IgD-negative memory B cell (primary cell): ENCODE results near the gene ANTXRL. TPM values are rescaled to one million over a fixed set of nuclear protein-coding genes. Genes with fewer than 3 reads are reported as not detected.
"Not testable (repeated sequence)": the region's sequence is repeated elsewhere in the genome, so short reads cannot be mapped to it uniquely, and the experiment has no call there.

Experiments used
- H3K27ac Mint-ChIP-seq, 3 donors: one replicate each; pipeline ENCODE4 v1.8.0; 2020 to 2022; ENCODE audit warnings: mild to moderate bottlenecking in 3 of 3, mixed read lengths in 3 of 3, moderate library complexity in 1 of 3
- H3K27me3 Mint-ChIP-seq: one replicate; pipeline ENCODE4 v1.8.0; 2021; ENCODE audit warnings: mixed read lengths
- H3K36me3 Mint-ChIP-seq: one replicate; pipeline ENCODE4 v1.8.0; 2020; ENCODE audit warnings: mild to moderate bottlenecking, mixed read lengths
- H3K4me1 Mint-ChIP-seq, 3 donors: one replicate each; pipeline ENCODE4 v1.8.0; 2020 to 2022; ENCODE audit warnings: mixed read lengths in 3 of 3, mild to moderate bottlenecking in 1 of 3
- H3K4me3 Mint-ChIP-seq, 4 donors: one replicate each; pipeline ENCODE4 v1.8.0; 2020 to 2022; ENCODE audit warnings: mild to moderate bottlenecking in 4 of 4, mixed read lengths in 4 of 4, moderate library complexity in 3 of 4
- H3K9me3 Mint-ChIP-seq, 3 donors: one replicate each; pipeline ENCODE4 v1.8.0; 2020 to 2021; ENCODE audit warnings: mixed read lengths in 3 of 3, mild to moderate bottlenecking in 1 of 3
- polyA plus RNA-seq: library from polyadenylated mRNA; unstranded; fragments of 300-500 nt; fragmentation: Illumina TruSeq; gene quantifications from one replicate; pipeline ENCODE4 v1.2.3, GENCODE V29; 2021

Gene ANTXRL
- not detected for polyA plus RNA-seq

DNA sequence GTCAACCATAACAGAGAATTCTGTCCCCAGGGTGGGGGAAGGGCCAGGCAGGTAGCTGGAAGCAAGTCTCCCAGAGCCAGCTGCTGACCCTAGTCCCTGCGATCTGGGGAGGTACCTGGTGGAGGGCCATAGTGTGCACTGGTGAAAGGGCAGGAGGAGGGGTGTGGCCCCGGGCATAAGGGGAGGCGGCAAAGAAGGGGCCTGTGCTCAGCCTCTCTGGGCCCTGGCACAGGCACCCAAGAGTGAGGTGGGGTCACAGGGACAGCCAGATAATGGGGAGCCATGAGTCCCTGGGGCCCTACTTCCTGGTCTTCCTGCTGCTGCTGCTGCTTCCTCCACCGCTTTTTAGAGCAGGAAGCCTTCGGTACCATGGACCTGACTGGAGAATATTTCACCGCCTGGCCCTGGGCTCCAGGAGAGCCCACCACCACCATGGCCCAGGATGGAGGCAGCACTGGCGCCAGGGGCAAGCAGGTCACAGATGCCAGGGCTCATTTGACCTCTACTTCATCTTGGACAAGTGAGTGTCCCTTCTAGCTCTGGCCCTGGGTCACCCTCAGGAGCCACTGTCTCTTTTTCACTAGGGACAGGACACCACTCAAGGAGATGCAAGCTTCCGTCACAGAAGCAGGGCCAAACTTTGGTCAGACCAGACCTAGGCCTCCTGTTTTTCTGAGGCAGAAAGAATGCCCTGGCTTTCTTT lies at the start of gene ANTXRL:
Gene ANTXRL, plus strand, starts transcription at position 7 of the 703 bp plus-strand sequence. Its CDS starts 266 bp downstream, at position 273.
- Mint-ChIP-seq H3K36me3 (no peaks in the 10 kb centered on the region), H3K4me3 (peak within 1 kb of the TSS in 3 of 4 donors; percentile 11 to 71 (median 64)), H3K9me3 (peaks cover 0 to 2% (median 0%) of the 10 kb centered on the region in 3 donors), H3K27me3 (peaks cover 13% of the 10 kb centered on the region), H3K27ac (no peak within 1 kb of the TSS), H3K4me1 (peaks cover 4 to 8% (median 7%) of the 10 kb centered on the region in 3 donors)

DNA sequence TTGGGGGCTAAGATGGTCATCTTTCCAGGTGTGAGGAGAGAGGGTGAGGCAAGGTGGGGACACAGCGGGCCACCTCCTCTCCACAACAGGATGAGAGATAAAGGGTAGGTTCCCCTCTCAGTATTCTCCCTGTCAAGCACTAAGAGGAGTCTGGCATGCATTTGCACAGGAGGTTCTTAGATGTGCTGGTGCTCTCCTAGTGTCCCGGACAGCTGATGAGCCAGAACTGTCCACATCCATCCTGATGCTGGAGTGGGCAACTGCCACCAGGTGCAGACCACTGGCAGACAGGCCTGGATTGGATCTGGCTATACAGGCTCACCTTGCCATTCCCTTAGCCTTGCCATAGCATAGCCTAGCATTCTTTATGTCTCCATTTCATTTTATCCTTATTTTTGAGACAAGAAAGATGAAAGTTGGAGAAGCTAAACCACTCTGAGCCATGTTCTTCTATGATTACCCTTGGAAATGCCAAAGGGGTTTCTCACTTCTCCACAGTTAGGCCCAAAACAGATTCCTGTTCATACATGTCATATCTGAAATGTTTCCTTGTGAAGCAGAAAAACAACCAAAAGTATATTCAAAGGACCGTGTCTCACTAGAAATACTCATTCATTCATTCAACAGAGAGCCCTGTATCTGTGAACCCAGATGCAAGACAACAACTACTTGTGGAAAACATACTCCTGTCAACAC lies 48.8 kb upstream of the ANTXRL start:
- H3K36me3 Mint-ChIP-seq = peaks cover 3% of the 10 kb centered on the region
- H3K9me3 Mint-ChIP-seq = peaks cover 0 to 14% (median 4%) of the 10 kb centered on the region in 3 donors
- H3K27me3 Mint-ChIP-seq = peaks cover 2% of the 10 kb centered on the region
- no peaks in the 10 kb centered on the region for H3K4me1 Mint-ChIP-seq
- no peak overlapping the region for H3K4me3 Mint-ChIP-seq
- no peak overlapping the region for H3K27ac Mint-ChIP-seq

DNA sequence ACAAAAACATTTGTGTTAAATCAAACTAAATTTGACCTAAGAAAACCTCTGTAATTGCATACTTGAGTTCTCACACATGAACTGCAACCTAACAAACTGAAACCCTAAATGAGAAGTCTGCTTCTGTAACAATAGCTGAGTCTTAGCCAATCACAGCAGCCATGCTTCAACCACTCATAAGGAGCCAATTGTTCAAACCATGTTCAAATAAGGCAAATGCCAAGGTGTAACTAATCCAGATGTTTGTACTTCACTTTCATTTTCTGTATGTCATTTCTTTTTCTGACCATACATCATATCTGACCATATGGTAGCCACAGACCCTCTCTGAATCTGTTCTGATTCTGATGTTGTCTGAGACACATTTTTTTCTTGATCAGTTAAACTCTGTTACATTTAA lies 47.5 kb upstream of the ANTXRL start:
- no peaks in the 10 kb centered on the region for H3K4me1 Mint-ChIP-seq

DNA sequence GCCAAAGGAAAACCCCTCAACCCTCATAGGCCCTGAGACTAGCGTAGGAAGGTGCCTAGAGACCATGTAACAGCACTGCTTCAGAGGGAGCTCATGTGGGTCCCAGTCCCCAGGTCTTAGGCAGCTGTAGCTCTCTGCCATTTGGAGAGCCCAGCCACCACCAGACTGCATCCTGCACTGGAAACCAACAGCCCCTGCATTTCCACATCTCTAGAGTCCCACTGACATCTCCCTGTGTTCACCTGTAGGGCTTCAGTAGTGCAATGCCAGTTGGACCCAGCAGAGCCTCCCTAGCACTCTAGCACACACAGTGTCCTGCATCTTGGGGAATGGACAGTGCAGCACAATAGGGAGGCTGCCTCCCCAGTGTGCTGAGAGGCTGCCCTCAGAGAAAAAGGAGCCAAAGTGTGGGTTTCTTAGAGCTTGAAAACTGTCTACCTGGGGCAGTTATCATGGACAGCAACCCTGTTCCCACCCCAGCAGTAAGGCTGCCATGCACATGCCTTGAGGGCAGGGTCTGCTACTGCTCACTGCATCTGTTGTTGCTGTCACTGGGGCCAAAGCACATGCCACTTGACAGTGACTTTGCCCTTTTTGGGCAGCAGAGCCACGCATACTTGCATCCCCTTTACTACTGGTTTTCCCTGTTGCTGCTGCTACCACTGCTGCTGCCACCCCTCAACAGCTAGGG lies 46.7 kb upstream of the ANTXRL start:
- H3K36me3 Mint-ChIP-seq = peaks cover 3% of the 10 kb centered on the region
- peaks cover 2% of the 10 kb centered on the region for H3K27me3 Mint-ChIP-seq
- H3K4me3 Mint-ChIP-seq = no peak overlapping the region
- H3K4me1 Mint-ChIP-seq = no peaks in the 10 kb centered on the region
- H3K9me3 Mint-ChIP-seq = peaks cover 2 to 20% (median 4%) of the 10 kb centered on the region in 3 donors
- no peak overlapping the region for H3K27ac Mint-ChIP-seq

More for the DNA sequence above, 47.5 kb upstream of the ANTXRL start:
- H3K4me3 Mint-ChIP-seq = no peak overlapping the region
- no peak overlapping the region for H3K27ac Mint-ChIP-seq
- H3K27me3 Mint-ChIP-seq = peaks cover 2% of the 10 kb centered on the region
- H3K9me3 Mint-ChIP-seq = peaks cover 2 to 20% (median 4%) of the 10 kb centered on the region in 3 donors
- H3K36me3 Mint-ChIP-seq = peaks cover 3% of the 10 kb centered on the region

DNA sequence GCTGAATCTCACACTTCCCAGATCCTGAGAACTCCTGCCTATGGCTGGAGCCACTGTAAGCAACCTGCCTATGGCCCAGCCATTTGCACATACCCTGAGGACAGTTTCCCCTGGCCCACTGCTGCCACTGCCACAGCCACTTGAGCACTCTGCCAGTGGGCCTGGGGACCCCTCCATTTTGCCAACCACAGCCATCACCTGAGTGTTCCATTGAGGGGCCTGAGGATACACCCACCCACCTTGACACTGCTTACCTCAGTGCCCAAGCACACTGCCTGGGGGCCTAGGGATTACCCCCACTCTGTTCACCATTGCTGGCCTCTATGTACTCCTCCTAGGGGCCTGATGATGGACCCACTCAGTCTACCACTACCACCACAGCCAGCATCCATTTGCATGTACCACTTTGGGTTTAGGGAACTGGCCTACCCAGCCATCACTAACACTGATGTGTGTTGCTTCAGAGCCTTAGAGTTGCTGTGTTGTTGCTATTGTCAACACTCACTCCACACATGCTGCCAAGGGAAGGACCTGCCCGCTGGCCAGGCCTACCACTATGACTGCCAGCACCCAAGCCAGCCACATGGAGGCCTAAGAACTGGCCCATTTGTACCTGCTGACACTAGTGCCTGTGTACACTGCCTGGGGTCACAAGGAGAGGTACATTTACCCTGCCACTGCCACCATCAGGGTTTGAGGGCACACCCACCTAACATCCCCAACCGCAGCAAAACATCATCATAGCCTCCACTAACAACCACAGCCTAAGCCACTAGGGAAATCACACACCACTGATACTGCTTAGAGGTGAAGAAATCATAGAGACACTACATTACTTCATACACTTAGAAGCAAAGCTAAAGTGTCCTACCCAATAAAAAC lies 45.9 kb upstream of the ANTXRL start:
- Mint-ChIP-seq H3K27me3 (peaks cover 2% of the 10 kb centered on the region), H3K36me3 (peaks cover 3% of the 10 kb centered on the region), H3K4me1 (no peaks in the 10 kb centered on the region), H3K4me3 (no peak overlapping the region), H3K9me3 (peaks cover 2 to 20% (median 4%) of the 10 kb centered on the region in 3 donors), H3K27ac (peak overlapping the region in 1 of 3 donors; percentile 36)

DNA sequence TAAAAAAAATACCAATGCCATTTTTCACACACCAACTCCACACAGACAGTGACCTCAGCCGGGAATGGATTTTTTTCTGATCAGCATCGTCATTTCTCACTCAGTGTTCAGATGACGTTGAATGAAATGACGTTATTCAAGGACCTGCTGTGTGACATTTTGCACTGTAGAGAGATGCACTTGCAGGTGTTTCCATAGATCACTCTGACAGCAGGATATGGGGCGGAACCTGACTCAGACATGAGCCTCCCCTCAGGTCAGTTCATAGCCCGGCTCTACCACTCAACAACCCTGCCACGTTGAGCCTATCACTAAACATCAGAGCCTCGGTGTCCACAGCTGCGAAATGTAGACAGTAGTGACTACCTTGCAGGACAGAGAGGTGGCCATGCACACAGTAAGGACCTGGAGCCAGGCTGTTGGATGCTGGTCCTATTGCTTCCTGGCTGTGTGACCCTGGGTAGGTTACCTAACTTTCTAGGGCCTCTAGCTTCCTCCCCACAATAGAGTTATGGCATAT lies 41.4 kb upstream of the ANTXRL start:
- Mint-ChIP-seq H3K36me3 (peaks cover 7% of the 10 kb centered on the region), H3K4me1 (peaks cover 0 to 2% (median 0%) of the 10 kb centered on the region in 3 donors), H3K27me3 (no peaks in the 10 kb centered on the region), H3K9me3 (peaks cover 2 to 20% (median 4%) of the 10 kb centered on the region in 3 donors), H3K27ac (peak overlapping the region in 1 of 3 donors; percentile 31), H3K4me3 (no peak overlapping the region)

DNA sequence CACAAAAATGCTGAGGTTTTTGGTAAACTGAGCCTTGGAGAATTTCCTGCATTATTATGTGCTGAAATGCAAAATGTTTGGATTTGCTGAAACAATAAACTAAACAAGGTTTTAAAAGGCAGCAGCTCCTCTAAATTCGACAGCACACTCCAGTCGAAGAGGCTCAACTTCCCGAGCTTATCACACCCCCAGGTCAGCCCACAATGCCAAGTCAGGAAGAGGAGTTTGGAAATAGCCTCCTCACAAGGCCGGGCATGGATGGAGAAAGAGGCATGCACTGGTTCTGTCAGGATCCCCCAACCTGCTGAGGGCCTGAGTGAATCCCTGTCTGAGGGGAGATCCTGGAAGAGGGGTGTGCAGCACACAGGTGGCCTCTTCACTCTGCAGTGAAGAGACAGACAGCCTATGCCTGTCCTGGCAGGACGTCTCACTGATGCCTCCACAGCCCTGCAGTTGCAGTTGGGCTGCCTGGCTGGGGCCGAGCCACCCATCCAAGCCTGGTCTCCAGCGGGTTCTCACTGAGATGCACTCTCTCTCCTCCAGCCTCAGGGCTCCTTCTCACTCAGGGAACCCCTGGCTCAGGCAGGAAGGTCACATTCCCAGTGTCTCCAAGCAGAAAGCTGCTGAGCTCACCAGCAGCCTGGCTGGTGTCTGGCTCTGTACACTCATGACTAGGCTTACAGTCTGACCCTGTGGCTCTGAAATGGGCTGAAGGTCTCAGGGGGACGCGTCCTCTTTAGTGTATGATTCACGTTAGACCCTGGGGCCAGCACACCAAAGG lies 40.2 kb upstream of the ANTXRL start:
- H3K27me3 Mint-ChIP-seq, H3K4me1 Mint-ChIP-seq, H3K36me3 Mint-ChIP-seq, H3K4me3 Mint-ChIP-seq, H3K27ac Mint-ChIP-seq: not testable (repeated sequence)
- peaks cover 2 to 20% (median 4%) of the 10 kb centered on the region in 3 donors for H3K9me3 Mint-ChIP-seq

DNA sequence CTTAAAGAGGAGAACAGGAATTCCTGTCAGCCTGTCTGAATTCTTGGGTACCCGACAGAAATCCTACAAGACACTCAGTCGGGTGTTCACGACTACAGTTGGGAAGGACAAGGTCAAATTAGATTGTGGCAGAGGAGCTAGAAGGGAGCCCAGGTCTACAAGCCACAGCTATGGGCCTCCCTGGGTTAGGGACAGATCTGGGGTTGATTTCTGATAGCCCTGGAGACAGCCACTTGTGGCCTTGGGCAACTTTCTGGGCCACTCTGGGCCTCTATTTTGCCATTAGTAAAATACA lies 39.7 kb upstream of the ANTXRL start:
- no peaks in the 10 kb centered on the region for H3K27me3 Mint-ChIP-seq
- peaks cover 7% of the 10 kb centered on the region for H3K36me3 Mint-ChIP-seq
- no peak overlapping the region for H3K27ac Mint-ChIP-seq
- no peak overlapping the region for H3K4me3 Mint-ChIP-seq
- peaks cover 2 to 15% (median 3%) of the 10 kb centered on the region in 3 donors for H3K9me3 Mint-ChIP-seq
- peaks cover 0 to 2% (median 0%) of the 10 kb centered on the region in 3 donors for H3K4me1 Mint-ChIP-seq

DNA sequence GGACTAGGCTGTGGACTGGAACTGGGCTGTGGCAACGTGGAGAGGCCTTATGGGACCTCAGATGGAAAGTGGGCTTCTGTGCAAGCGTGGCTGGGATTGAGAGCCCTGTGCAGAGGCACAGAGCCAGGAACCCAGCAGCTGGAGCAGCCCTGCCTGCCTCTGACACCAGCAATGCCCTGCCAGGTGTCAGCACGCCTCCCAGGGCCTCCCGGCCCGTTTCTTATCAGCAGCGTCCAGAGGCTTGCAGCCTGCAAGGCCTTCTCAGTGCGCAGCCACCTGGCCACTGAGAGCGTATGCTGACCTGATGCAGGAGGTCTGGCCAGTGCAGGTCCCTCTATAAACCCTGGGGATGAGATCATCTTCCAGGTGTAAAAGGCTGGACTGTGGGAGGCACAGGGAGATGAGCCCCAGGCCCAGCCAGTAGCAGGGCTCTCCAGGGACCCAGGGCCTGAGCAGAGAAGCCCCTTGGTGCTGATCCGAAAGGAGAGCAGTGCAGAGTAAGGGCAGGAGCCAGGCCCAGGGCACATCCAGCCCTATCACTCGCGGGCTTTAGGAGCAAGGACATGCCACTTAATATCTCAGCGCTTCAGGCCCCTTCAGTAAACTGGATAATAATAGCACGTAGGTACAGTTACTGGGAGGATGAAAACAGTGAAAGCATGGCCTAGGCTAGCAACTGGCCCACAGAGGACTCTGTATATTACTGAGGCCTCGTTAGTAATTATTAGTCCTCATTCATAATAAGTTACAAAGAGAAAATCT lies 38.8 kb upstream of the ANTXRL start:
- H3K27ac Mint-ChIP-seq = no peak overlapping the region
- no peak overlapping the region for H3K4me3 Mint-ChIP-seq
- H3K4me1 Mint-ChIP-seq = peaks cover 0 to 2% (median 0%) of the 10 kb centered on the region in 3 donors
- no peaks in the 10 kb centered on the region for H3K27me3 Mint-ChIP-seq
- peaks cover 4% of the 10 kb centered on the region for H3K36me3 Mint-ChIP-seq
- peaks cover 0 to 6% (median 2%) of the 10 kb centered on the region in 3 donors for H3K9me3 Mint-ChIP-seq

DNA sequence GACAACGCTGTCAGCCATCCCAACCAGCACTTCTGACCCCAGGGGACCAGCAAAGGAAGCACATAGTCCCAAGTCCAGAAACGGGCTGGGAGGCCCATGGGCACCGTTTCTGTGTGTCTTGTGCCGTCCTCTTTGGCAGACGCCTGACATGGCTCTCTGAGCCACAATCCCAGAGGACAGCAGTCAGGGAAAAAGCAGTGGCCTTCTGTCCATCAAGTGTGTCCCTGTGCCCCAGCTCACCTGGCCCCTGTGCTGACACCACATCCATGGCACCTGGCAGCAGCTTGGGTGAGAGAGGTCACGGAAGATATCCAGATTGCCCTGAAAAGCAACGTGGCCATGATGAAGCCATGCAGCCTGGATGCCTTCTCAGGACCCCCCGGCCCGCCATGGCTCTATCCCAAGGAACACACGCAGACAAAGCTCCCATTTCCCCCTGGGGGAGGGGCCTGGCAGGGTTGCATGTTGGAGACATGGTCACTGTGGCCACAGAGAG lies 38.1 kb upstream of the ANTXRL start:
- H3K4me3 Mint-ChIP-seq = no peak overlapping the region
- H3K27ac Mint-ChIP-seq = no peak overlapping the region
- H3K4me1 Mint-ChIP-seq = peaks cover 0 to 2% (median 0%) of the 10 kb centered on the region in 3 donors
- no peaks in the 10 kb centered on the region for H3K27me3 Mint-ChIP-seq
- H3K9me3 Mint-ChIP-seq = no peaks in the 10 kb centered on the region
- H3K36me3 Mint-ChIP-seq = peaks cover 4% of the 10 kb centered on the region

DNA sequence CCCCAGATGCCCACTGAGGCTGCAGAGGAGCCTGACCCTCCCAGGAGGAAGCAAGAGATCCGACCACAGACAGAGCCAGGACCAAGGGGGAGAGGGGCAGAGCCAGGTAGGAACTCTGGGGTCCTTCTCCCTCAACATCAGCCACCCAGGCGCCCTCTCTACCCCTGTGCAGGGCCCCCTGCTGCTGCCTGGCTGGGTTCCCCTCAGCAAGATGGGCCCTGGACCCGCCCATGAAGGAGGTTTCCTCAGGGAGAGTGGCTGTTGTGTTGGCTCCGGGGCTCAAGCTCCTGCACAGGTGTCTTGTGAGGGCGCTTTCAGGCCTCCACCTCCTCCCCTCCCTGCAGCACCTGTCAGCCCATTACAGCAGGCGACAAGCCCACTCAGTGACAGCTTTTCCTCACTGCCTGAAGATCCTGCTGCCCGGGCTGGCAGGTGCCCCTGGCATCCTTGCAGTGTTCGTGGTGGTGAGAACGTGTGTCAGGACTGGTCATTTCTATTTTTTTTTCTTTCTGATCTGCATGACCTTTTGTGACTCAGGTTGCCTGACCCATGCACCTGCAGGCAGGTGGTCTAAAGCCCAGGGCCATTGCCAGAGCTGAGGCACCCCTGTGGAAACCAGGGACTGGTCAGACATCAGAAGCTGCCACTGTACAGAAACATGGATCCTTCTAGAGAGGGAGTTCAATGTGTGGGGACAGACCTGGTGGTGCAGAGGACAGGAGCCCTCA lies 37.0 kb upstream of the ANTXRL start:
- H3K4me1 Mint-ChIP-seq, H3K36me3 Mint-ChIP-seq, H3K4me3 Mint-ChIP-seq, H3K27me3 Mint-ChIP-seq, H3K9me3 Mint-ChIP-seq, H3K27ac Mint-ChIP-seq: not testable (repeated sequence)

DNA sequence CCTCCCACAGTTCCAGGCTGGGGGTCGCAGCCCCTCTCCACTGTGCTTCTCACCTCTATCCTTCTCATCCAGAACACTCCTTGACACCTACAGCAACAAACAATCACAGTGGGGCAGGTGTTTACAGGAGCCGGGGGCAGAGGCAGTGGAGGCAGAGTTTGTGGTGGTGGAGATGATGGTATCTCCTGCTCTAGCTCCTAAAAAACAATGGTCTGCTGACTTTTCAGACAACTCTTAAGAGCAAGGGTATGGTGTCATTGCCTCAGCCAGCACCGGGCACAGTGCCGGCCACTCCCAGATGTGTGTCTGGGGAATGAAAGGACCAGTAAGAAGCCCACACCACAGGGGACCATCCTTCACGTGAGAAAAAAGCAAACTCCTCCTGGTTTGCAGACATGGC lies 36.3 kb upstream of the ANTXRL start:
- H3K36me3 Mint-ChIP-seq = peaks cover 4% of the 10 kb centered on the region
- peaks cover 0 to 2% (median 0%) of the 10 kb centered on the region in 3 donors for H3K4me1 Mint-ChIP-seq
- H3K27ac Mint-ChIP-seq = no peak overlapping the region
- H3K9me3 Mint-ChIP-seq = no peaks in the 10 kb centered on the region
- no peaks in the 10 kb centered on the region for H3K27me3 Mint-ChIP-seq
- H3K4me3 Mint-ChIP-seq = no peak overlapping the region
